Ishikawa (cell line): ENCODE results near the gene CLEC4C.

Experiments used
- FOXM1 ChIP-seq: IDR thresholded peaks from 2 replicates; pipeline ENCODE4 v1.6.1; 2012; ENCODE audit warnings: low read depth, borderline replicate concordance
- RAD21 ChIP-seq: IDR thresholded peaks from 2 replicates; pipeline ENCODE4 v1.6.1; 2012; ENCODE audit warnings: low read depth
- TAF1 ChIP-seq: IDR thresholded peaks from 2 replicates; pipeline ENCODE4 v1.6.1; 2012; ENCODE audit warnings: low read depth, mild to moderate bottlenecking

GRCh38 chr12:7756993-7757392 lies 9.8 kb upstream of the CLEC4C start:
- TF ChIP-seq RAD21 (no peak), TAF1 (no peak), FOXM1 (no peak)
